Measurements from ENCODE around the gene SVOP.

Gene SVOP

DNA sequence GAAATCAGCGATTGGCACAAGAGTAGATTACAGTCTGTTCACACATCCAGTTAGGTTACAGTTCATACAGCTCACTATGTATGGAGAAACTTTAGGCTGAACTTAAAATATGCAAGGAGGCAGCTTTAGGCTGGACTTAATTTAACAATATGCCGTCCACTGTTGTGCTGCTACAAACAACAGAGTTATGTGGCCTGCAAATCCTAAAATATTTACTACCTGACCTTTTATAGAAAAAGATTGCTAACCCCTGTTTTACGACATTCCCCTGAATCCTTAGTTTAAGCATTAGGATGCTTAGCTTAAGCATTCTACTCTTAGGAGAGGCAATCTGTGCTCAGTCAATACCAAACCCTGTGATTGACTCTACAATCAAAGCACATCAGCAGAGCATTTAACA is 90.1 kb downstream of the SVOP start:
- Mint-ChIP-seq H3K36me3 (ENCODE audit: low read depth) (no peaks in the 10 kb centered on the region), H3K9me3 (peaks cover 12% of the 10 kb centered on the region), H3K27me3 (ENCODE audit: low read depth, poor library complexity) (peaks cover 16% of the 10 kb centered on the region), H3K27ac (peak overlapping the region; percentile 7), H3K4me3 (no peak overlapping the region), H3K4me1 (peaks cover 5% of the 10 kb centered on the region)
- TF ChIP-seq, protein P1, sequence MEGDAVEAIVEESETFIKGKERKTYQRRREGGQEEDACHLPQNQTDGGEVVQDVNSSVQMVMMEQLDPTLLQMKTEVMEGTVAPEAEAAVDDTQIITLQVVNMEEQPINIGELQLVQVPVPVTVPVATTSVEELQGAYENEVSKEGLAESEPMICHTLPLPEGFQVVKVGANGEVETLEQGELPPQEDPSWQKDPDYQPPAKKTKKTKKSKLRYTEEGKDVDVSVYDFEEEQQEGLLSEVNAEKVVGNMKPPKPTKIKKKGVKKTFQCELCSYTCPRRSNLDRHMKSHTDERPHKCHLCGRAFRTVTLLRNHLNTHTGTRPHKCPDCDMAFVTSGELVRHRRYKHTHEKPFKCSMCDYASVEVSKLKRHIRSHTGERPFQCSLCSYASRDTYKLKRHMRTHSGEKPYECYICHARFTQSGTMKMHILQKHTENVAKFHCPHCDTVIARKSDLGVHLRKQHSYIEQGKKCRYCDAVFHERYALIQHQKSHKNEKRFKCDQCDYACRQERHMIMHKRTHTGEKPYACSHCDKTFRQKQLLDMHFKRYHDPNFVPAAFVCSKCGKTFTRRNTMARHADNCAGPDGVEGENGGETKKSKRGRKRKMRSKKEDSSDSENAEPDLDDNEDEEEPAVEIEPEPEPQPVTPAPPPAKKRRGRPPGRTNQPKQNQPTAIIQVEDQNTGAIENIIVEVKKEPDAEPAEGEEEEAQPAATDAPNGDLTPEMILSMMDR (IDR thresholded peaks at IDR 0.05): no peak
- no peak for DNase-seq

DNA sequence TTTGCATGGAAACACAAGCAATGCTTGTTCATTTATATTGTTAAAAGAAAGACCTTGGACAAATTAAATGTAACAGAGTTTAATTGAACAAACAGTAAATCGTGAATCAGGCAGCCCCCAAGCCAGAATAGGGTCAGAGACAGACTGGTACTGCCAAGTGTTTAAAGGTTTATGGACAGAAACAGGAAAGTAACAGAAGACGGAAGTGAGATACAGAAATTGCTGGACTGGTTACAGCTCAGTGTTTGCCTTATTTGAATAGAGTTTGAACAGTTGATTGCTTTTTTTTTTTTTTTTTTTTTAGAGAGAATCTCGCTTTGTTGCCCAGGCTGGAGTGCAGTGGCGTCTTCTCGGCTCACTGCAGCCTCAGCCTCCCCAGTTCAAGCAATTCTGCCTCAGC is 90.7 kb downstream of the SVOP start:
- Mint-ChIP-seq H3K9me3 (peaks cover 12% of the 10 kb centered on the region), H3K27ac (peak overlapping the region; percentile 28), H3K27me3 (ENCODE audit: low read depth, poor library complexity) (peaks cover 21% of the 10 kb centered on the region), H3K36me3 (ENCODE audit: low read depth) (no peaks in the 10 kb centered on the region), H3K4me1 (peaks cover 5% of the 10 kb centered on the region), H3K4me3 (no peak overlapping the region)
- TF ChIP-seq, protein P1 (IDR thresholded peaks at IDR 0.05): no peak
- no peak for DNase-seq

- no peak for DNase-seq
- H3K4me3 Mint-ChIP-seq: no peak overlapping the region
- H3K36me3 Mint-ChIP-seq (ENCODE audit: low read depth): no peaks in the 10 kb centered on the region
- peaks cover 5% of the 10 kb centered on the region for H3K4me1 Mint-ChIP-seq
- no peak overlapping the region for H3K27ac Mint-ChIP-seq
- peaks cover 32% of the 10 kb centered on the region for H3K27me3 Mint-ChIP-seq (ENCODE audit: low read depth, poor library complexity)
- TF ChIP-seq, protein P1 (IDR thresholded peaks at IDR 0.05): no peak
- peaks cover 12% of the 10 kb centered on the region for H3K9me3 Mint-ChIP-seq
Measured at GRCh38 chr12:108928695-108929094, 92.2 kb downstream of the SVOP start.

DNA sequence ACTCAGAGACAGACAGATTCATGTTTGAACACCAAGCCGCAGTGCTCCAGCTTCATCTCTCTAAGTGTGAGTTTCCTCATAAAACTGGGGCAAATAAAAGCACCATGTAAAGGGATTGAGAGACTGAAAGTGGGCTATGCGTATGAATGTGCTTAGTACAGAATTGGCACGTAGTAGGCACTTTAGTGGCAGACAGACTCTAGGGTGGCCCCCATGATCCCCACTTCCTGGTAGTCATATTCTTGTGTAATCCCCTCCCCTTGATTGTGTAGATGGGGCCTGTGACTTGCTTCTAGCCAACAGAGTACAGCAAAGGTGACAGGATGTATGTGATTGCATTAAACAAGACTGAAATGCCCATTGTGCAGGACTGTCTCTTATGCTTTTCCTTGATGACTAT is 98.0 kb downstream of the SVOP start:
- Mint-ChIP-seq H3K27me3 (ENCODE audit: low read depth, poor library complexity) (peaks cover 38% of the 10 kb centered on the region), H3K36me3 (ENCODE audit: low read depth) (no peaks in the 10 kb centered on the region), H3K27ac (no peak overlapping the region), H3K4me1 (no peaks in the 10 kb centered on the region), H3K4me3 (no peak overlapping the region), H3K9me3 (peaks cover 12% of the 10 kb centered on the region)
- DNase-seq: no peak
- TF ChIP-seq, protein P1 (IDR thresholded peaks at IDR 0.05): no peak

GRCh38 chr12:108921946-108922345 is 98.9 kb downstream of the SVOP start:
- DNase-seq: no peak
- H3K4me3 Mint-ChIP-seq: no peak overlapping the region

More at GRCh38 chr12:108921946-108922345, 98.9 kb downstream of the SVOP start:
- no peaks in the 10 kb centered on the region for H3K36me3 Mint-ChIP-seq (ENCODE audit: low read depth)
- TF ChIP-seq, protein P1 (IDR thresholded peaks at IDR 0.05): no peak
- no peaks in the 10 kb centered on the region for H3K4me1 Mint-ChIP-seq
- H3K27me3 Mint-ChIP-seq (ENCODE audit: low read depth, poor library complexity): peaks cover 38% of the 10 kb centered on the region
- peaks cover 7% of the 10 kb centered on the region for H3K9me3 Mint-ChIP-seq
- no peak overlapping the region for H3K27ac Mint-ChIP-seq

All from nephron progenitor cell (in vitro differentiated cells).